Skeletal muscle satellite cell (primary cell): ENCODE results near the gene LEKR1.
A peak's percentile ranks its signal among the peaks of the same experiment; 100 is the strongest.
"Not testable (repeated sequence)": the region's sequence is repeated elsewhere in the genome, so short reads cannot be mapped to it uniquely, and the experiment has no call there.

Experiments
- H3K27me3 ChIP-seq: 2 replicates; pipeline ENCODE4 v1.7.0; 2013; ENCODE audit warnings: low read length; ENCODE audit not compliant: control insufficient read depth, insufficient read depth
- H3K36me3 ChIP-seq: 2 replicates; pipeline ENCODE4 v1.7.0; 2013; ENCODE audit warnings: mild to moderate bottlenecking, control low read depth, low read length; ENCODE audit not compliant: insufficient read depth
- H3K4me1 ChIP-seq: 2 replicates; pipeline ENCODE4 v1.7.0; 2013; ENCODE audit warnings: low read length; ENCODE audit not compliant: control insufficient read depth, insufficient read depth
- H3K4me2 ChIP-seq: 2 replicates; pipeline ENCODE4 v1.7.0; 2013; ENCODE audit warnings: mild to moderate bottlenecking, low read length
- H3K4me3 ChIP-seq: 2 replicates; pipeline ENCODE4 v1.7.0; 2013; ENCODE audit warnings: low read length
- H3K9ac ChIP-seq: 2 replicates; pipeline ENCODE4 v1.7.0; 2013; ENCODE audit warnings: mild to moderate bottlenecking, low read depth, low read length, moderate library complexity
- H3K9me3 ChIP-seq: replicated peaks from 2 replicates; pipeline ENCODE4 v1.7.0; 2013; ENCODE audit warnings: mild to moderate bottlenecking, control low read depth, low read length

Gene LEKR1

DNA sequence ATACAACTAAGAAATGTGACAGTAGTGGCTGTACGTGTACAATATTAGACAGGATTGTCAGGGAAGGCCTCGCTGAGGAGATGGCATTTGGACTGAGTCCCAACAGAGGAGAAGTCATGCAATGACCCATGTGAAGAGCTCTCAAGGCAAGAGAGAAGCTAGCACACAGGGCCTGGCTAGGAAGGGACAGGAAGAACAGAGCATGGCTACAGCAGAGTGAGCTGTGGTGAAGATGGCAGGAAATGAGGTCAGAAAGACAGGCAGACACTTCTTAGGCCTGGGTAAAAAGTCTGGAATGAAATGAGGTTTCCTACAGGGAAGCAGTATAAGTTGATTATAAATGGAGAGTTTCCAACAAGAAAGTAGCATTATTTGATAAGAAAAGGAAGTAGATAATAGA lies 33.2 kb upstream of the LEKR1 start:
- Histone ChIP-seq H3K4me2 (no peak overlapping the region), H3K4me1 (peaks cover 73% of the 10 kb centered on the region), H3K9me3 (no peaks in the 10 kb centered on the region), H3K9ac (peak overlapping the region; percentile 68), H3K4me3 (no peak overlapping the region), H3K36me3 (no peaks in the 10 kb centered on the region), H3K27me3 (no peaks in the 10 kb centered on the region)

DNA sequence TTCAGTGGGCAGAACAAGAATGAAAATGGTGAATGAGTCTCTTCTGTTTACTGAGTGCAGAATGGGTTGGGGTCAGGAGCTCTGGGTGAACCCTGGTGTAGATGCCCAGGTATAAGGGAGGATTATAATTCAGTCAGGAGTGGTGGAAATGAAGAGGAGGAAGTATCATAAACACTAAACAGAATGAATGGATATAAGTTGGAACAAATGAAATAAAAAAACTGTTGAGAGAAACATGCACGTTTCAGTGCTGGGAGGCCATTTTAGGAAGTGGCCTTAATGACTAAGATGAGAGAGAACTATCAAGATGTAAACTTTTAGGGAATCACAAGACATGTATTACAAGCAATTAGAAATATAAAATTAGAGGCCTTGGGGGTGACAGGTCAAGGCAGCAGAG lies 32.8 kb upstream of the LEKR1 start:
- H3K9me3 ChIP-seq, result no peaks in the 10 kb centered on the region
- peak overlapping the region; percentile 68 for H3K9ac ChIP-seq
- no peaks in the 10 kb centered on the region for H3K27me3 ChIP-seq
- peaks cover 71% of the 10 kb centered on the region for H3K4me1 ChIP-seq
- no peak overlapping the region for H3K4me2 ChIP-seq
- H3K36me3 ChIP-seq, result no peaks in the 10 kb centered on the region
- H3K4me3 ChIP-seq, result no peak overlapping the region

DNA sequence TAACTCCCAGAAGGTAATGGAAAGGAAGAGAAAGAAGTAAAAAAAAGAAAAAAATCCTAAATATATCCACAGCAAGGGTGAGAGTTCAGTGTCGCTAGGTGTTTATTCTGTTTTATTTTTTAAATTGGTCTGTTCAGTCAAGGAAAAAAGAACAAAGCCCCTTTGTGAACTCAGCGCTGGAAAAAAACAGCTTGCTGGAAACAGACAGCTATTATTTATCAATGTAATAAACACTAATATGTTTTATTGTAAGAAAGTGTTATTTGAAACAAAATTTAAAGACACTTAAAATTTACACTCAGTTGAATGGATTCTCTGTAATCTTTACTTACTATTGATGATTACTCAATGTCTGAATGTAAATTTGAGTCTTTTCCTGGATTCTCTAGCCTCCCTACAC lies 32.3 kb upstream of the LEKR1 start:
- Histone ChIP-seq H3K36me3 (no peaks in the 10 kb centered on the region), H3K4me1 (peaks cover 67% of the 10 kb centered on the region), H3K9me3 (no peaks in the 10 kb centered on the region)

DNA sequence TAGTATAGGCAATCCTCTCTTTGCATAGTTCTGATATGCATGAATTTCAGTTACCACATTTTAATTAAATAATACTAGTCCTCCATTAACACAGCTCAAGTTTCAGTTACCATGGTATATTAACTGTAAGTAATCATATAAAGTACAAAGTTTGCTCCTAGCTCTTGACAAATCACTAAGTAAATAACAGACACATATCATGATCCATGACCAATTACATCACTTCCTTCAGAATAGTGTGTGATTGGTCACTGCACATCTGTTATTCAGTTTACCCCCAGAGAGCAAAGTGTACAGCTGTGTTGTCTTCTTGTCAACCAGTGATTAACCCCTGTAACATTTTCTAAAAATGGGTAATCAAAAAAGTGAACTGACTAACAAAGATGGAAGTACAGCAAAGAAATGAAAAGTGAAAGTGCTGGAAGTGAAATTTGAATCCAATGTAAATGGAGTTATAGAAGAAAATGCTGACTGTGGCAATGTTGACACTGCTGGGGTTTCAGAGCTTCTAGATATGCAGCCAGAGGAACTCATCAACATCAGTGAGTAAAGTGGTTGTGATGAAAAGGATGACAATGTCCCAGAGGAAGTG lies 30.2 kb upstream of the LEKR1 start:
- no peaks in the 10 kb centered on the region for H3K9me3 ChIP-seq
- no peak overlapping the region for H3K4me3 ChIP-seq
- no peak overlapping the region for H3K9ac ChIP-seq
- no peaks in the 10 kb centered on the region for H3K36me3 ChIP-seq
- H3K4me2 ChIP-seq, result no peak overlapping the region
- peaks cover 47% of the 10 kb centered on the region for H3K4me1 ChIP-seq
- H3K27me3 ChIP-seq, result no peaks in the 10 kb centered on the region

More for the DNA sequence above, 32.3 kb upstream of the LEKR1 start:
- Histone ChIP-seq H3K9ac (peak overlapping the region; percentile 68), H3K4me3 (no peak overlapping the region), H3K27me3 (no peaks in the 10 kb centered on the region), H3K4me2 (no peak overlapping the region)

DNA sequence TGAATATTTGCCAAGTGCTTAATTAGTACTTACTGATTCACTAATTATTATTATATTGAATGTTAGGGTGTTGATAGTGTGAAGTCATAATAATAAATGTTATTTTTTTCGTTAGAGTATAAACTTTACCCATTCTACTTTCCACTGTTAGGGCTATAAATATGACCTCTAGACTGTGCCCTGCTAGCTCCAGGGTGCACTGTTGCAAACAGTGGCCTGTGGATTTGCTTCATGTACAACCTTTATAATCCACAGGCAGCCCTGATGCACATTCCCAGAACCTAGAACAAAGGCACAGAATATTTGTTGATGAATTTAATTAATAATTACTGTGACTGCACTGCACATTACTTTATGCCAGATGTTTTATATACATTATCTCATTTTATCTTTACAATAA lies 28.8 kb upstream of the LEKR1 start:
- Histone ChIP-seq H3K9me3 (no peaks in the 10 kb centered on the region), H3K36me3 (peaks cover 3% of the 10 kb centered on the region), H3K27me3 (no peaks in the 10 kb centered on the region), H3K9ac (no peak overlapping the region), H3K4me3 (no peak overlapping the region), H3K4me1 (peaks cover 33% of the 10 kb centered on the region), H3K4me2 (no peak overlapping the region)

DNA sequence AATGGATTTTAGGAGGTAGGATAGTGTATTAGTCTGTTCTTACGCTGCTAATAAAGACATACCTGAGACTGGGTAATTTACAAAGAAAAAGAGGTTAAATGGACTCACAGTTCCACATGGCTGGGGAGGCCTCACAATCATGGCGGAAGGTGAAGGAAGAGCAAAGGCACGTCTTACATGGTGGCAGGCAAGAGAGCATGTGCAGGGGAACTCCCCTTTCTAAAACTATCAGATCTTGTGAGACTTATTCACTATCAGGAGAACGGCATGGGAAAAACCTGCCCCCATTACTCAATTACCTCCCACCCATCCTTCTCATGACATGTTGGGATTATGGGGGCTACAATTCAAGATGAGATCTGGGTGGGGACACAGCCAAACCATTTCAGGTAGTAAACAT lies 25.9 kb upstream of the LEKR1 start:
- H3K9me3 ChIP-seq, H3K36me3 ChIP-seq, H3K4me2 ChIP-seq, H3K4me3 ChIP-seq, H3K9ac ChIP-seq, H3K27me3 ChIP-seq: not testable (repeated sequence)
- H3K4me1 ChIP-seq, result peaks cover 10% of the 10 kb centered on the region

DNA sequence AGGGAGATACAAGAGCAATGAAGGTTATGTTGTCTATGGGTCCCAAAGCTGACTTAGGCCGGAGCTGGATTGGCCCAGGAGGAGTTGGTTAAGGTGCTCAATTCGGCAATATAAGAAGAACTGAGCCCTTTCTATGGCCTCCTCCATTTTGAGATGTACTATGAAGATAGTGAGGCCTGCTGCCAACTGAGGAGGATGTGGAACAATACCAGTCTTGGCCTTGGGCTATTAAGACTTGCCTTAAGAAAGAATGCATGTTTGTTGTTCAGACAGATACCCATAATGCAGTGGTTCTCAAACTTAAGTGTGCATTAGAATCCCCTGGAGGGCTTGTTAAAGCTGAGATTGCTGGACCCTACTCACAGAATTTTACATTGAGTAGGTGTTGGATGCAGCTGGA lies 24.4 kb upstream of the LEKR1 start:
- Histone ChIP-seq H3K4me3 (no peak overlapping the region), H3K9me3 (no peaks in the 10 kb centered on the region), H3K9ac (no peak overlapping the region), H3K27me3 (no peaks in the 10 kb centered on the region), H3K4me2 (no peak overlapping the region), H3K4me1 (no peaks in the 10 kb centered on the region), H3K36me3 (peaks cover 3% of the 10 kb centered on the region)

DNA sequence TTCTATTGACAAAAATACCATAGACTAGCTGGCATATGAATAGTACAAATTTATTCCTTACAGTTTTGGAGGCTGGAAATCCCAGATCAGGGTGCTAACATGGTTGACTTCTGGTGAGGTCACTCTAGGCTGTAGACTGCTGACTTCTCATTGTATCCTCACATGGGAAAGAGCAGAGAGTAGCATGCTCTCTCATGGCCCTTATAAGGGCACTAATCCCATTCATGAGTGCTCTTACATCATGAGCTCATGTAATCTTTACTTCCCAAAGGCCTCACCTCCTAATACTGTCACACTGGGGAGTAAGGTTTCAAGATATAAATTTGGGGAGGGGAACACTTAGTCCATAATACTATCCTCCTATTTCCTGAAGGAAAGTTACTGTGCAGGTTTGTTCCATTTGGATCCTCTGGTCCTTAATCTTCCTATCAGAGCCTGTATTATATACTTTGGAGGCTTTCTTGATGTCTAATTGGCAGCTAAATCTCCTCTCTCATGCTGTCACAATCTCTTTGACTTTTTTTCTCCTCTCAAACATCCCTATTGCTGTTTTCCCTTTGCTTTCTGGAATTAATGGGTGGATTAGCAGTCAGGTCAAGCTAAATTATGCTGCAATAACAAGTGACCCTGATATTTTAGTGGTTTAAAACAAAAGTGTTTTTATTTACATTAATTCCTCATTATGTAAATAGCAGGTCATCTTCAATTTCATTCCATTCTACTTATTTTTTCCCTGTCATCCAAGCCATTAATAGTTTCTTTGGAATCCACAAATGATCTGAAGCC lies 23.1 kb upstream of the LEKR1 start:
- Histone ChIP-seq H3K36me3 (peaks cover 3% of the 10 kb centered on the region), H3K9me3 (no peaks in the 10 kb centered on the region), H3K27me3 (no peaks in the 10 kb centered on the region), H3K4me3 (no peak overlapping the region), H3K9ac (no peak overlapping the region), H3K4me2 (no peak overlapping the region), H3K4me1 (peaks cover 7% of the 10 kb centered on the region)

DNA sequence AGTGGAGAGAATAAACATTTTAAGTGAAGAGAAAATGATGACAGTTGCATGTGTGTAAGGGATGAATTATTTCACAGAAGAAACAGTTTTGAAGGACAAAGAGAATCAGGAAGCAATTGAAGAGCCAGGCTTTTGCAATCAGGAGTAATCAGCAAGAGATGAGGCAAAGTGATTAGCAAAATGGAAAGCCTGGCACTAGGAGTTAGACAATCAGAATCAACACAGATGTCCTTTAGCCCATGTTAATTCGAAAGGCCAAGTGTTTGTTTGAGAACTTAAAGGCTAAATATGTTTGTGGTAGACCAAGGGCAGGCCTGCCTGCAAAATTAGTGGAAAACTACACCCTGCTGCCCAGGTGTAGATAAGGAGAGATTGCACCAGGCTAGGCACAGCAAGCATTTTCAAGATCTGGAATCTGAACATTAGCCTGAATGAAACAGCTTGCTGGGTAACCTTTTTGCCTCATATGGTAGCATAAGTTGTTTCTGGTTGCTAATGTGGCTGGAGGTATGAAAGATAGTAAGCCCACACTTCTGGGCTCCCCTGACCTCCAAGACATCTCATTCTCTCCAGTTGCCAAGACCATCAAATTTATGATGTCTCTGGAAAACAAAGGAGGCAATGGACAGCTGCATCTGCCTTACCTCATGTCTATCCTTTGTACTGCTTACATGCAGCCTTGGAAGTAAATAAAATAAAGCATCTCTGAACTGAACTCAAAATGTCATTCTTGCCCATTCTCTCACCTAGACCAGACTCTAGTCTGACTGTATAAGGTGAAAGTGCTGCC lies 22.0 kb upstream of the LEKR1 start:
- Histone ChIP-seq H3K9ac (no peak overlapping the region), H3K9me3 (no peaks in the 10 kb centered on the region), H3K36me3 (peaks cover 3% of the 10 kb centered on the region), H3K4me1 (peaks cover 15% of the 10 kb centered on the region), H3K27me3 (no peaks in the 10 kb centered on the region), H3K4me2 (no peak overlapping the region), H3K4me3 (no peak overlapping the region)

DNA sequence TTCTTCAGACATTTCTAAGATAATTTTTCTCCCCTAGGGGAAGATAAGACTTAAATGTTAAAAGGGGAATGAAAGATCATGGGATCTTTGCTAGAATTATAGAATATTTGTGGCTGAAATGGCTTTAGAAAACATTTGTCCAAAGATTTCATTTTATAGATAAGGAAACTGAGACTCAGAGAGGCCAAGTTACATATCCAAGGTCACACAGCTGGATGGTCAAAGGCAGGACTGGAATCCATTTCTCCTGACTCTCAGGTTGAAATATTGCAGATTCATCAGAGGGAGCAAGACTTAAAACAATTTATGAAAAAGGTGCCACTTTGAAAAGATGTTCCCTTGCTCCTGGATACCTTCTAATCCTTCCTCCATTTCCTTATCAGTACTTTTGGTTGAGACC lies 19.5 kb upstream of the LEKR1 start:
- Histone ChIP-seq H3K4me3 (no peak overlapping the region), H3K4me2 (no peak overlapping the region), H3K27me3 (no peaks in the 10 kb centered on the region), H3K9ac (no peak overlapping the region), H3K9me3 (no peaks in the 10 kb centered on the region), H3K36me3 (peaks cover 7% of the 10 kb centered on the region), H3K4me1 (peaks cover 23% of the 10 kb centered on the region)

DNA sequence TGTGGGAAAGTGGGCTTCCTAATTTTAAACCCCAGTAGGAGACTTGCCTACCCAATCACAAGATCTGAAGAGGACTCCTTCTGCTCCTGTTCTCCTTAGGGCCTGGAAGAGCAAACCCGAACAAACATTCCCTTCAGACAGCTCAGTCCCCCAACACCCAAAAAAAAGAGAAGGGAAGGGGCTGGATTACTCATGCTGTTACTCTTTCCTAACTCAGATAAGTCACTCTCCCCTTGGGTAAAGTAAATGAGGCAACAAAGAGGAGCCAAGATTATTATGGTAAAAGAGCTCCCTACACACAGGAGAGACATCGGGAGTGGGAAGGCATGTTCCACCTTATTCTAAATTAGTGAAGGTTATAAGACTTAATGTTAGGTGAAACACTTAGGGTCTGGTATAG lies 18.1 kb upstream of the LEKR1 start:
- H3K9me3 ChIP-seq, result no peaks in the 10 kb centered on the region
- H3K4me3 ChIP-seq, result no peak overlapping the region
- H3K9ac ChIP-seq, result peak overlapping the region; percentile 3
- H3K4me2 ChIP-seq, result no peak overlapping the region
- no peaks in the 10 kb centered on the region for H3K27me3 ChIP-seq
- peaks cover 7% of the 10 kb centered on the region for H3K36me3 ChIP-seq
- peaks cover 35% of the 10 kb centered on the region for H3K4me1 ChIP-seq
